H9 (cell line): Measurements from ENCODE around the gene TMEM26. TPM values are rescaled to one million over a fixed set of nuclear protein-coding genes. Genes with fewer than 3 reads are reported as not detected.

Experiments used
- DNase-seq: peaks from one replicate; pipeline ENCODE4 v3.0.0-alpha.2; 2017
- H2AFZ ChIP-seq: one replicate; pipeline ENCODE4 v1.6.1; 2013; ENCODE audit warnings: mild to moderate bottlenecking, low read length, control low read depth, moderate library complexity
- H2AK5ac ChIP-seq: 2 replicates; pipeline ENCODE4 v1.6.1; 2013; ENCODE audit warnings: low read length, control low read depth, mixed read lengths; ENCODE audit not compliant: insufficient read length
- H2BK120ac ChIP-seq: one replicate; pipeline ENCODE4 v1.6.1; 2013; ENCODE audit warnings: low read depth, mild to moderate bottlenecking, low read length, control low read depth, inconsistent platforms; ENCODE audit not compliant: poor library complexity, severe bottlenecking
- H2BK12ac ChIP-seq: 2 replicates; pipeline ENCODE4 v1.6.1; 2013; ENCODE audit warnings: low read length, control low read depth, mixed read lengths, low read depth; ENCODE audit not compliant: insufficient read length
- H2BK15ac ChIP-seq: 2 replicates; pipeline ENCODE4 v1.6.1; 2013; ENCODE audit warnings: low read depth, low read length, control low read depth
- H2BK20ac ChIP-seq: one replicate; pipeline ENCODE4 v1.6.1; 2013; ENCODE audit warnings: low read depth, mild to moderate bottlenecking, low read length, control low read depth, inconsistent platforms; ENCODE audit not compliant: poor library complexity, severe bottlenecking
- H2BK5ac ChIP-seq: 2 replicates; pipeline ENCODE4 v1.6.1; 2013; ENCODE audit warnings: low read length, control low read depth, mixed read lengths; ENCODE audit not compliant: insufficient read length
- H3K14ac ChIP-seq: 2 replicates; pipeline ENCODE4 v1.6.1; 2013; ENCODE audit warnings: low read length, control low read depth; ENCODE audit not compliant: insufficient read depth
- H3K18ac ChIP-seq: 2 replicates; pipeline ENCODE4 v1.6.1; 2013; ENCODE audit warnings: low read depth, mild to moderate bottlenecking, mixed read lengths, low read length, control low read depth; ENCODE audit not compliant: insufficient read length
- H3K23ac ChIP-seq: 2 replicates; pipeline ENCODE4 v1.6.1; 2013; ENCODE audit warnings: low read length, control low read depth, mixed read lengths, low read depth; ENCODE audit not compliant: insufficient read length
- H3K23me2 ChIP-seq: 2 replicates; pipeline ENCODE4 v1.6.1; 2013; ENCODE audit warnings: low read depth, mild to moderate bottlenecking, mixed read lengths, low read length, control low read depth; ENCODE audit not compliant: insufficient read length, poor library complexity, severe bottlenecking
- H3K27ac ChIP-seq: 2 replicates; pipeline ENCODE4 v1.5.1; 2013; ENCODE audit warnings: low read length, control low read depth, mixed read lengths, low read depth; ENCODE audit not compliant: insufficient read length
- H3K27me3 ChIP-seq: 2 replicates; pipeline ENCODE4 v1.6.1; 2013; ENCODE audit warnings: low read length, control low read depth, inconsistent platforms; ENCODE audit not compliant: insufficient read depth
- H3K4ac ChIP-seq: 2 replicates; pipeline ENCODE4 v1.6.1; 2013; ENCODE audit warnings: low read depth, mild to moderate bottlenecking, control low read depth, inconsistent platforms, low read length, moderate library complexity
- H3K4me1 ChIP-seq: 2 replicates; pipeline ENCODE4 v1.6.1; 2013; ENCODE audit warnings: low read length, control low read depth, inconsistent platforms; ENCODE audit not compliant: insufficient read depth
- H3K4me2 ChIP-seq: 2 replicates; pipeline ENCODE4 v1.6.1; 2013; ENCODE audit warnings: low read length, control low read depth, mixed read lengths; ENCODE audit not compliant: insufficient read length, insufficient read depth
- H3K56ac ChIP-seq: 2 replicates; pipeline ENCODE4 v1.6.1; 2013; ENCODE audit warnings: low read depth, mild to moderate bottlenecking, mixed read lengths, low read length, control low read depth; ENCODE audit not compliant: insufficient read length
- H3K79me1 ChIP-seq: 2 replicates; pipeline ENCODE4 v1.6.1; 2013; ENCODE audit warnings: low read depth, mild to moderate bottlenecking, moderate library complexity, low read length, control low read depth, inconsistent platforms; ENCODE audit not compliant: insufficient read depth, poor library complexity, severe bottlenecking
- H3K79me2 ChIP-seq: 2 replicates; pipeline ENCODE4 v1.6.1; 2013; ENCODE audit warnings: low read length, control low read depth, inconsistent platforms; ENCODE audit not compliant: insufficient read depth
- H3K9ac ChIP-seq: 2 replicates; pipeline ENCODE4 v1.6.1; 2013; ENCODE audit warnings: low read length, control low read depth, mixed read lengths; ENCODE audit not compliant: insufficient read length; ENCODE audit errors: extremely low read depth
- H3K9me3 ChIP-seq: one replicate; pipeline ENCODE4 v1.6.1; 2013; ENCODE audit warnings: low read depth, low read length, inconsistent platforms; ENCODE audit not compliant: control insufficient read depth
- H3T11ph ChIP-seq: one replicate; pipeline ENCODE4 v1.6.1; 2013; ENCODE audit warnings: mild to moderate bottlenecking, low read length, control low read depth, inconsistent platforms
- H4K20me1 ChIP-seq: one replicate; pipeline ENCODE4 v1.6.1; 2013; ENCODE audit not compliant: control insufficient read depth, insufficient read length, insufficient read depth
- H4K5ac ChIP-seq: 2 replicates; pipeline ENCODE4 v1.6.1; 2013; ENCODE audit warnings: low read depth, mild to moderate bottlenecking, mixed read lengths, low read length, control low read depth; ENCODE audit not compliant: insufficient read length
- H4K8ac ChIP-seq: replicated peaks from 2 replicates; pipeline ENCODE4 v1.6.1; 2013; ENCODE audit warnings: low read length, control low read depth, mixed read lengths, low read depth; ENCODE audit not compliant: insufficient read length
- H4K91ac ChIP-seq: 2 replicates; pipeline ENCODE4 v1.6.1; 2013; ENCODE audit warnings: low read depth, mild to moderate bottlenecking, moderate library complexity, mixed read lengths, low read length, control low read depth; ENCODE audit not compliant: insufficient read length
- H3K27ac Mint-ChIP-seq, 3 experiments: 2 replicates in 2 of 3; 3 replicates in 1 of 3; pipeline ENCODE4 v1.8.0; 2020 to 2021; ENCODE audit warnings: mixed read lengths in 3 of 3, mild to moderate bottlenecking in 1 of 3, moderate library complexity in 1 of 3
- H3K27me3 Mint-ChIP-seq: 2 replicates; pipeline ENCODE4 v1.8.0; 2021; ENCODE audit warnings: low read depth, mild to moderate bottlenecking, moderate library complexity, mixed read lengths
- H3K36me3 Mint-ChIP-seq, 3 experiments: 2 replicates in 2 of 3; 3 replicates in 1 of 3; pipeline ENCODE4 v1.8.0; 2020 to 2021; ENCODE audit warnings: low read depth in 3 of 3, mixed read lengths in 3 of 3; ENCODE audit not compliant: insufficient read depth in 1 of 3
- H3K4me1 Mint-ChIP-seq, 2 experiments: 2 replicates each; pipeline ENCODE4 v1.8.0; 2020; ENCODE audit warnings: mixed read lengths in 2 of 2
- H3K4me3 Mint-ChIP-seq, 2 experiments: 2 replicates in 1 of 2; 3 replicates in 1 of 2; pipeline ENCODE4 v1.8.0; 2020 to 2021; ENCODE audit warnings: mild to moderate bottlenecking in 2 of 2, mixed read lengths in 2 of 2, moderate library complexity in 1 of 2
- H3K9me3 Mint-ChIP-seq, 2 experiments: 2 replicates in 1 of 2; 3 replicates in 1 of 2; pipeline ENCODE4 v1.8.0; 2020; ENCODE audit warnings: mild to moderate bottlenecking in 2 of 2, mixed read lengths in 2 of 2, moderate library complexity in 1 of 2
- WGBS: extraction: QIAGEN DNeasy Blood & Tissue Kit; methylation state at CpG from one replicate; pipeline ENCODE4 v1.1.7; 2013; ENCODE audit warnings: missing lambda C conversion rate, low lambda C conversion rate, mixed read lengths; ENCODE audit not compliant: insufficient read length; ENCODE audit errors: extremely low coverage; 5-methylcytosine and 5-hydroxymethylcytosine counted together
- total RNA-seq: library from RNA; stranded (reverse); gene quantifications from 2 replicates; pipeline ENCODE4 v1.2.1, GENCODE V29; 2021
- TF ChIP-seq, protein P1 (sequence below): fragments of 200-600 bp; sonication (generic); conservative IDR thresholded peaks from 3 replicates; pipeline ENCODE4 v1.8.0; 2021; ENCODE audit warnings: antibody characterized with exemption, mild to moderate bottlenecking

The TMEM26 gene
- total RNA-seq, 1 experiment from 2014 or later = 0.15 TPM

DNA sequence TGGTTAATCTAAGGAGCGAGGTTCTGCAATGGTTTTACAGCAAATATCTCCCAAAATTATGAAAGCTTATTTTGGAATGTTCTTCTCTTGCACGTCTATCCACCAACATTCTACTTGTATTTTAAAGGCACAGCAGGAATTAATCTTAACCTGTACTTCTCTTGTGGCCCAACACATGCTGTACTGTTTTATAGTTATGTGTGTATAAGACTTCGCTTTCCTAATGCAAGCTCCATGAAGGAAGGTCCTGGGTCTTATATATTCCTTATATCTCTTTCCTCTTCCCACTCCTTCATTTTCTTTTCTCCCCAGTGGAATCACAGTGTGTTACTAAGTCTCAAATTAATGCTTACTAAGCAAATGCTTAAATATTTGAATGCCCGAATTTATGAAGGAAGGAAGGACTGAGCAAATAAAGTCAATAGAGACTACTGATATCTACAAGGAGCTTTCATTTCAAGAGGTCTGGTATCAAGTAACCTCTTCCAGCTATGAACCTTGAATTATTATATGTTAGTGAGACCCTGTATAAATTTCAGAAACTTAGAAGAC is 14.0 kb downstream of the TMEM26 start:
- no peak overlapping the region for H2AFZ ChIP-seq
- no peaks in the 10 kb centered on the region for H3K4me1 Mint-ChIP-seq
- H3K27ac ChIP-seq = no peak overlapping the region
- no CpG with 5 or more reads among the region's 4 CpGs for WGBS
- H3K79me1 ChIP-seq = no peaks in the 10 kb centered on the region
- H3K23me2 ChIP-seq = no peaks in the 10 kb centered on the region
- no peak overlapping the region for H2BK12ac ChIP-seq
- TF ChIP-seq, protein P1, sequence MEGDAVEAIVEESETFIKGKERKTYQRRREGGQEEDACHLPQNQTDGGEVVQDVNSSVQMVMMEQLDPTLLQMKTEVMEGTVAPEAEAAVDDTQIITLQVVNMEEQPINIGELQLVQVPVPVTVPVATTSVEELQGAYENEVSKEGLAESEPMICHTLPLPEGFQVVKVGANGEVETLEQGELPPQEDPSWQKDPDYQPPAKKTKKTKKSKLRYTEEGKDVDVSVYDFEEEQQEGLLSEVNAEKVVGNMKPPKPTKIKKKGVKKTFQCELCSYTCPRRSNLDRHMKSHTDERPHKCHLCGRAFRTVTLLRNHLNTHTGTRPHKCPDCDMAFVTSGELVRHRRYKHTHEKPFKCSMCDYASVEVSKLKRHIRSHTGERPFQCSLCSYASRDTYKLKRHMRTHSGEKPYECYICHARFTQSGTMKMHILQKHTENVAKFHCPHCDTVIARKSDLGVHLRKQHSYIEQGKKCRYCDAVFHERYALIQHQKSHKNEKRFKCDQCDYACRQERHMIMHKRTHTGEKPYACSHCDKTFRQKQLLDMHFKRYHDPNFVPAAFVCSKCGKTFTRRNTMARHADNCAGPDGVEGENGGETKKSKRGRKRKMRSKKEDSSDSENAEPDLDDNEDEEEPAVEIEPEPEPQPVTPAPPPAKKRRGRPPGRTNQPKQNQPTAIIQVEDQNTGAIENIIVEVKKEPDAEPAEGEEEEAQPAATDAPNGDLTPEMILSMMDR = no peak
- H3T11ph ChIP-seq = no peak overlapping the region
- no peak overlapping the region for H3K4ac ChIP-seq
- H3K9ac ChIP-seq = no peak overlapping the region
- H2BK120ac ChIP-seq = no peak overlapping the region
- no peaks in the 10 kb centered on the region for H3K9me3 Mint-ChIP-seq
- no peak overlapping the region for H3K14ac ChIP-seq
- H3K27me3 Mint-ChIP-seq = no peaks in the 10 kb centered on the region
- no peak overlapping the region for H2BK20ac ChIP-seq
- H3K27me3 ChIP-seq = no peaks in the 10 kb centered on the region
- H3K36me3 Mint-ChIP-seq = no peaks in the 10 kb centered on the region
- H2AK5ac ChIP-seq = no peak overlapping the region
- H4K91ac ChIP-seq = no peak overlapping the region
- no peak overlapping the region for H3K4me2 ChIP-seq
- DNase-seq = no peak
- H2BK5ac ChIP-seq = no peak overlapping the region
- H3K9me3 ChIP-seq = no peaks in the 10 kb centered on the region
- no peak overlapping the region for H4K5ac ChIP-seq
- no peak overlapping the region for H3K27ac Mint-ChIP-seq
- no peak overlapping the region for H3K4me3 Mint-ChIP-seq
- no peak overlapping the region for H2BK15ac ChIP-seq
- H4K20me1 ChIP-seq = no peaks in the 10 kb centered on the region
- H3K18ac ChIP-seq = no peak overlapping the region
- H3K79me2 ChIP-seq = no peaks in the 10 kb centered on the region
- no peak overlapping the region for H4K8ac ChIP-seq
- H3K56ac ChIP-seq = no peak overlapping the region
- H3K23ac ChIP-seq = no peak overlapping the region
- no peaks in the 10 kb centered on the region for H3K4me1 ChIP-seq
